C4-2B (cell line): ENCODE data around the gene MRPS18A.

Experiments used
- H3K27ac ChIP-seq: fragments of 450-650 bp; 2 replicates; pipeline ENCODE4 v1.5.1; 2017
- CTCF ChIP-seq: fragments of 450-650 bp; conservative IDR thresholded peaks from 2 replicates; pipeline ENCODE4 v1.5.1; 2017; ENCODE audit warnings: mild to moderate bottlenecking
- ZFX ChIP-seq: fragments of 450-650 bp; IDR thresholded peaks from 2 replicates; pipeline ENCODE4 v1.6.1; 2017

MRPS18A gene

GRCh38 chr6:43730634-43731033, 43.0 kb upstream of the MRPS18A start:
- H3K27ac ChIP-seq: no peak overlapping the region
- TF ChIP-seq CTCF: no peak
- no peak for TF ChIP-seq ZFX

- TF ChIP-seq CTCF (no peak), ZFX (no peak)
- H3K27ac ChIP-seq: no peak overlapping the region
These were observed 41.9 kb upstream of the MRPS18A start for GRCh38 chr6:43729537-43729936.

- H3K27ac ChIP-seq: no peak overlapping the region
- TF ChIP-seq CTCF: no peak
- TF ChIP-seq ZFX: no peak
These were observed 41.0 kb upstream of the MRPS18A start for GRCh38 chr6:43728586-43728985.

- TF ChIP-seq ZFX (no peak), CTCF (no peak)
These were observed 40.0 kb upstream of the MRPS18A start for GRCh38 chr6:43727634-43728033.

GRCh38 chr6:43725643-43726580, 38.3 kb upstream of the MRPS18A start:
- no peak overlapping the region for H3K27ac ChIP-seq
- TF ChIP-seq ZFX (no peak), CTCF (no peak)

More at GRCh38 chr6:43727634-43728033, 40.0 kb upstream of the MRPS18A start:
- no peak overlapping the region for H3K27ac ChIP-seq

- TF ChIP-seq ZFX: no peak
- no peak for TF ChIP-seq CTCF
- H3K27ac ChIP-seq: no peak overlapping the region
These were observed 37.5 kb upstream of the MRPS18A start for GRCh38 chr6:43724914-43725642.

- TF ChIP-seq ZFX: no peak
- TF ChIP-seq CTCF: no peak
- H3K27ac ChIP-seq: no peak overlapping the region
These were observed 36.8 kb upstream of the MRPS18A start for GRCh38 chr6:43724354-43724753.
